ENCODE data around the gene VASH2.

- TF ChIP-seq CTCF (IDR thresholded peaks at IDR 0.05), result no peak
- TF ChIP-seq POLR2A (IDR thresholded peaks at IDR 0.05), result no peak
Observed at GRCh38 chr1:212949771-212950170, 570 bp upstream of the VASH2 start.
